GM18499 (cell line): ENCODE data around the gene SNX8.
"Not testable (repeated sequence)": the region's sequence is repeated elsewhere in the genome, so short reads cannot be mapped to it uniquely, and the experiment has no call there.

Experiments used
- ATAC-seq: cut with Tn5 transposase; IDR thresholded peaks from one replicate; pipeline ENCODE4 v1.9.1; 2021; ENCODE audit warnings: moderate number of reproducible peaks; ENCODE audit not compliant: insufficient read depth, unreplicated experiment

Gene SNX8

DNA sequence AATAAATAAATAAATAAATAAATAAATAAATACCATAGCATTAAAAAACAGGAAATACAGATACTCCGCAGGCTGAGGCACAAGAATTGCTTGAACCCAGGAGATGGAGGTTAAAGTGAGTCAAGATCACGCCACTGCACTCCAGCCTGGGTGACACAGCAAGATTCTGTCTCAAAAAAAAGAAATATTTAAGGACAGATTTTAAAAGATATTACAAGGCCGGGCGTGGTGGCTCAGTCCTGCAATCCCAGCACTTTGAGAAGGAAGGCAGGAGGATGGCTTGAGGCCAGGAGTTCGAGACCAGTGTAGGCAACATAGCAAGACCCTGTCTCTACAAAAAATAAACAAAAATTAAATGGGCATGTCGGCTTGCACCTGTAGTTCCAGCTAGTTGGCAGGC, 17.5 kb upstream of the SNX8 start:
- no peak for ATAC-seq

DNA sequence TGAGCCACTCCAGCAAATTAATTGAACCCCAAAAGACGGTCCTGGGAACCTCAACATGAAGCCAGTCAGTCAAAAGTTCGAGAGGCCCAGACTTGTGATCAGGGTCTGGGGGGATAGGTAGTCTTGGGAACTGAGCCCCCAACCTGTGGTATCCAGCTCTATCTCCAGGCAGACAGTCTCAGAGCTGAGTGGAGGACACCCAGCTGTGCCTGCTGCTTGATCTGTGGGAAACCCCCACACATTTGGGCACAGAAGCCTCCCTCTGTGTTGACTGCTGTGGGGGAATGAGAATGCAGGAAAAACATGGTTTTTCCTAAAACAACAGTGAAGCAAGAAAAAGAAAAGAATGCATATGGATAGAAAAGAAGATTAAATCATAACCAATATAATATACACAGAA, 16.3 kb upstream of the SNX8 start:
- no peak for ATAC-seq

DNA sequence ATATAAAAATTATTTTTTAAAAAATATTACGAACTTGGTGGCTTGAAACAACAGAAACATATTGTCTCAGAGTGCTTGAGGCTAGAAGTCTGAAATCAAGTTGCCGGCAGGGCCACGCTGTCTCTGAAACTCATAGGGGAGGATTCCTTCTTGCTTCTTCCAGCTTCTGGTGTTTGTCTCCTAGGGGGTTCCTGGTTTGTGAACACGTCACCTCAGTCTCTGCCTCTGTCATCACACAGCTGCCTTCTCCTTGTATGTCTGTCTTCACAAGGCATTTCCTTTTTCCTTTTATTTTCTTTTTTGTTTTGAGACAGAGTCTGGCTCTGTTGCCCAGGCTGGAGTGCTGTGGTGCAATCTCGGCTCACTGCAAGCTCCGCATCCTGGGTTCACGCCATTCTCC, 12.7 kb upstream of the SNX8 start:
- ATAC-seq, result no peak

DNA sequence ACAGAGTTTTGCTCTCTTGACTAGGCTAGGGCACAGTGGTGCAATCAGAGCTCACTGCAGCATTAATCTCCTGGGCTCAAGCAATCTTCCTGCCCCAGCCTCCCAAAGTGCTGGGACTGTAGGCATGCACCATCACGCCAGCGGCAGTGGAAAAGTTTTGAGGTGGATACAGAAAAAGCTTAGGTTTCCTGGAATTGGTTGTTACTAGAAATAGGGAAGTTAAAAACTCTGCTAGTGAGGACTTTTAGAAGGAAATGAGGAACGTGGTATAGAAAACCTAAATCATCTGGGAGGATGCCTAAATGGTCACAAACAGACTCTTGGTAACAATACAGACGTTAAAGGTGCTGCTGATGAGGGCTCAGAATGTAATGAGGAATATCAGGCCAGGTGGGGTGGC, 10.9 kb upstream of the SNX8 start:
- no peak for ATAC-seq

DNA sequence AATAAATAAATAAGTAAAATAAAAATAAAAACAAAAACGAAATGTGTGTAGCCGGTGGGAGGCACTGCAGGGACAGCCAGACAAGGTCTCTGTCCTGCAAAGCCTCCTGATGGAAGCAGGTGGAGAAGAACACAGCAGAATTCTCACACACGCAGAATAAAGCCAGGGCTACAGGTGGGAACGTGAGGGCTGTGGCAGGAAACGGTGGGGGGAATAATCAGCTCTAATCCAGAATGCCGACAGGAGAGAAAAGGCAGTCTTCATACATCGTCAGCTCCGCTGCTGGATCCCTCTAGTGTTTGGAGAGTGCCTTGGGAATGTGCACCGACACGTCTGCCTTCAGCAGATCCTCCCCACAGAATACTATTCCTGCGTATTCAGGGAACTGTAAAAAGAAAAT, 6.8 kb upstream of the SNX8 start:
- ATAC-seq, result no peak

GRCh38 chr7:2317556-2318293, 3.5 kb upstream of the SNX8 start:
- no peak for ATAC-seq

GRCh38 chr7:2316578-2316977, 2.3 kb upstream of the SNX8 start:
- ATAC-seq, result no peak

GRCh38 chr7:2315787-2316186, 1.5 kb upstream of the SNX8 start:
- ATAC-seq, result no peak

DNA sequence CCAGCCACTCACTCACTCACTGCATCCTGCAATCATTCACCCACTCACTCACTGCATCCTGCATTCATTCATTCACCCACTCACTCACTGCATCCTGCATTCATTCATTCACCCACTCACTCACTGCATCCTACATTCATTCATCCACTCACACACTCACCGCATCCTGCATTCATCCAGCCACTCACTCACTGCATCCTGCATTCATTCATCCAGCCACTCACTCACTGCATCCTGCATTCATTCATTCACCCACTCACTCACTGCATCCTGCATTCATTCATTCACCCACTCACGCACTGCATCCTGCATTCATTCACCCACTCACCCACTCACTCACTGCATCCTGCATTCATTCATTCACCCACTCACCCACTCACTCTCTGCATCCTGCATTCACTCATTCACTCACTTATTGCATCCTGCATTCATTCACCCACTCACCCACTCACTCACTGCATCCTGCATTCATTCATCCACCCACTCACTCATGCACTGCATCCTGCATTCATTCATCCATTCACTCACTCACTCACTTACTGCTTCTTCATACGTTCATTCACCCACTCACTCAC, 802 bp upstream of the SNX8 start:
- not testable (repeated sequence) for ATAC-seq

- ATAC-seq, result no peak
Observed at GRCh38 chr7:2313450-2314208, 612 bp downstream of the SNX8 start.

GRCh38 chr7:2312267-2312929, 1.8 kb downstream of the SNX8 start:
- ATAC-seq, result no peak

- ATAC-seq, result no peak
Observed at GRCh38 chr7:2309889-2310331, 4.3 kb downstream of the SNX8 start.

- no peak for ATAC-seq
Observed at GRCh38 chr7:2307690-2308107, 6.5 kb downstream of the SNX8 start.

DNA sequence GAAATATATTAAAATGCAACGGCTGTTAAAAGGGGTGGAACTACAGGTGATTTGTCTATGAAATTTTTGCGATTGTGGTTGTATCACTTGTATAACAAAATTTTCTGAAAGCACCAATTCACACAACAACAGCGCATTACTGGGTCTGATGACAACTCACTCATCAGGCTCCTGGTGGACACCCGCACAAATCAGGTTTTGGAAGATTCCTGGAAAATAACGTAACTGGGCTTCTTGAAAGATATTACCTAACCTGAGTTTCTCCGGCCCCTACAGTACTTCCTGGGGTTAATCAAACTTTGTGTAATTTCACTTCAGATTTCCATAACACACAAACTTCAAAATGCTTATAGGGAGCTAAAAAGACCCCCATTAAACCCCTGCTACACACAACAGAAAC, 7.6 kb downstream of the SNX8 start:
- ATAC-seq, result no peak

GRCh38 chr7:2305258-2305657, 9.0 kb downstream of the SNX8 start:
- ATAC-seq, result not testable (repeated sequence)

DNA sequence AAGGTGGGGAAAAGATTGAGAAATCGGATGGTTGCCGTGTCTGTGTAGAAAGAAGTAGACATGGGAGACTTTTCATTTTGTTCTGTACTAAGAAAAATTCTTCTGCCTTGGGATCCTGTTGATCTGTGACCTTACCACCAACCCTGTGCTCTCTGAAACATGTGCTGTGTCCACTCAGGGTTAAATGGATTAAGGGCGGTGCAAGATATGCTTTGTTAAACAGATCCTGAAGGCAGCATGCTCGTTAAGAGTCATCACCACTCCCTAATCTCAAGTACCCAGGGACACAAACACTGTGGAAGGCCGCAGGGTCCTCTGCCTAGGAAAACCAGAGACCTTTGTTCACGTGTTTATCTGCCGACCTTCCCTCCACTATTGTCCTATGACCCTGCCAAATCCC, 10.7 kb downstream of the SNX8 start:
- not testable (repeated sequence) for ATAC-seq

DNA sequence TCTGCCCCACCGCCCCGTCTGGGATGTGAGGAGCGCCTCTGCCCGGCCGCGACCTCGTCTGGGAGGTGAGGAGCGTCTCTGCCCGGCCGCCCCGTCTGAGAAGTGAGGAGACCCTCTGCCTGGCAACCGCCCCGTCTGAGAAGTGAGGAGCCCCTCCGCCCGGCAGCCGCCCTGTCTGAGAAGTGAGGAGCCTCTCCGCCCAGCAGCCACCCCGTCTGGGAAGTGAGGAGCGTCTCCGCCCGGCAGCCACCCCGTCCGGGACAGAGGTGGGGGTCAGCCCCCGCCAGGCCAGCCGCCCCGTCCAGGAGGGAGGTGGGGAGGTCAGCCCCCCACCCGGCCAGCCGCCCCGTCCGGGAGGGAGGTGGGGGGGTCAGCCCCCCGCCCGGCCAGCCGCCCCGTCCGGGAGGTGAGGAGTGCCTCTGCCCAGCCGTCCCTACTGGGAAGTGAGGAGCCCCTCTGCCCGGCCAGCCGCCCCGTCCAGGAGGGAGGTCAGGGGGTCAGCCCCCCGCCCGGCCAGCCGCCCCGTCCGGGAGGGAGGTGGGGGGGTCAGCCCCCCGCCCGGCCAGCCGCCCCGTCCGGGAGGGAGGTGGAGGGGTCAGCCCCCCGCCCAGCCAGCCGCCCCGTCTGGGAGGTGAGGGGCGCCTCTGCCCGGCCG, 11.4 kb downstream of the SNX8 start:
- not testable (repeated sequence) for ATAC-seq

DNA sequence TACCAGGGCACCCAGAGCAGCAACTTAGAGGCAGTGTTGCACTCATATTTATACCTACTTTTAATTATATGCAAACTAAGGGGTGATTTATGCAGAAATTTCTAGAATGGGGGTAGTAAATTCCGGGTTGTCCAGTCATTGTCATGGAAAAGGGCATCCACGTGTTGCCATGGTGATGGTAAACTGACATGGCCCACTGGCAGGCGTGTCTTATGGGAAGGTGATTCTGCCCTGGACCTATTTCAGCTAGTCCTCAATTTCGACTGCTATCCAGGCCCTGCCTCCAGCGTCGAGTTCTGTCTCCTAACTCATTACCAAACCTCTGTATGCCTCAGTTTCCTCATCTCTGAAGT, 12.8 kb downstream of the SNX8 start:
- ATAC-seq, result no peak

DNA sequence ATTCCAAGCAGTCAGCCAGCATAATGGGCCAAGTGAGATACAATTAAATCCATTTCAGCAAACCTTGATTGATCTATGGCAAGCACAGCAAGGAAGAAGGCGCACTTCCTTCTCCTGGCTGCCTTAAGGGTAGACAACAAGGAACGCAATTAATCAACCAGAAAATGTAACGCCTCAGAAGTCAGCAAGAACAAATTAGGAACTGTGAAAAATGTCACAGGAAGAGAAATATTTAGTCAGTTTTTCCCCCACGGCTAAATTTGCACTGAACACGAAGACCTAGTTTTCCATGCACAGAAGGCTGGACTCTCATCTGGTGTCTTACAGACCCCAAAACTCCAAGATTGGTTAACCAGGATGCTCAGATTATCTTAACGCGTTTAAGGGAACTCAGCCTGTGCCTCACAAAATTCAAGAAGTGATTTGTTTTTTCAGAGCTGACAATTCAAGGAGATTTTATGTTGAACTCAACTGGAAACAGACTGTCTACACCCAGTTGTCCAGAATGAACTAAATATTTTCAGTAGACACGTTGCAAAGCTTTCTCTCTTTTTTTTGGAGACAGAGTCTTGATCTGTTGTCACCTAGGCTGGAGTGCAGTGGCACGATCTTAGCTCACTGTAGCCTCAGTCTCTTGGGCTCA, 14.2 kb downstream of the SNX8 start:
- no peak for ATAC-seq
